Measurements from ENCODE around the gene MACROD2.

The MACROD2 gene

GRCh38 chr20:14698605-14699373 is 703.5 kb downstream of the MACROD2 start:
- TF ChIP-seq CTCF (IDR thresholded peaks at IDR 0.05; ENCODE audit: insufficient read depth, missing control alignments): no peak
- DNase-seq (ENCODE audit: insufficient read length, low spot score) (no peak), FAIRE-seq (no peak)

- no peak for DNase-seq (ENCODE audit: insufficient read length, low spot score)
- FAIRE-seq: no peak
- TF ChIP-seq CTCF (IDR thresholded peaks at IDR 0.05; ENCODE audit: insufficient read depth, missing control alignments): no peak
Observed at GRCh38 chr20:14700639-14700960, 705.3 kb downstream of the MACROD2 start.

GRCh38 chr20:14701326-14701725 is 706.0 kb downstream of the MACROD2 start:
- FAIRE-seq: no peak
- no peak for TF ChIP-seq CTCF (IDR thresholded peaks at IDR 0.05; ENCODE audit: insufficient read depth, missing control alignments)
- no peak for DNase-seq (ENCODE audit: insufficient read length, low spot score)

GRCh38 chr20:14706555-14706954 is 711.2 kb downstream of the MACROD2 start:
- FAIRE-seq (no peak), DNase-seq (ENCODE audit: insufficient read length, low spot score) (no peak)
- no peak for TF ChIP-seq CTCF (IDR thresholded peaks at IDR 0.05; ENCODE audit: insufficient read depth, missing control alignments)

- DNase-seq (ENCODE audit: insufficient read length, low spot score): no peak
- no peak for FAIRE-seq
- TF ChIP-seq CTCF (IDR thresholded peaks at IDR 0.05; ENCODE audit: insufficient read depth, missing control alignments): no peak
Observed at GRCh38 chr20:14707026-14707680, 711.8 kb downstream of the MACROD2 start.

- FAIRE-seq: no peak
- TF ChIP-seq CTCF (IDR thresholded peaks at IDR 0.05; ENCODE audit: insufficient read depth, missing control alignments): no peak
- DNase-seq (ENCODE audit: insufficient read length, low spot score): no peak
Observed at GRCh38 chr20:14707865-14708596, 712.7 kb downstream of the MACROD2 start.

All from D721Med (cell line).